Measurements from ENCODE around the gene RERE.

The RERE gene

GRCh38 chr1:8767006-8767405 lies 50.4 kb downstream of the RERE start:
- H3K27me3 Mint-ChIP-seq, result no peaks in the 10 kb centered on the region
- H3K36me3 Mint-ChIP-seq (ENCODE audit: low read depth), result peaks cover 6% of the 10 kb centered on the region
- peaks cover 7% of the 10 kb centered on the region for H3K4me1 Mint-ChIP-seq (ENCODE audit: low read depth)
- H3K4me3 Mint-ChIP-seq, result no peak overlapping the region
- H3K27ac Mint-ChIP-seq, result no peak overlapping the region
- no peaks in the 10 kb centered on the region for H3K9me3 Mint-ChIP-seq
- intact Hi-C loops (cut with micrococcal nuclease), result no loop called here

- intact Hi-C loops (cut with micrococcal nuclease), result no loop called here
- peaks cover 13% of the 10 kb centered on the region for H3K36me3 Mint-ChIP-seq (ENCODE audit: low read depth)
- H3K4me3 Mint-ChIP-seq, result no peak overlapping the region
- peaks cover 11% of the 10 kb centered on the region for H3K4me1 Mint-ChIP-seq (ENCODE audit: low read depth)
- H3K27me3 Mint-ChIP-seq, result no peaks in the 10 kb centered on the region
- no peak overlapping the region for H3K27ac Mint-ChIP-seq
- no peaks in the 10 kb centered on the region for H3K9me3 Mint-ChIP-seq
Observed at GRCh38 chr1:8765198-8765597, 52.2 kb downstream of the RERE start.

- no peaks in the 10 kb centered on the region for H3K9me3 Mint-ChIP-seq
- intact Hi-C loops (cut with micrococcal nuclease), result no loop called here
- H3K36me3 Mint-ChIP-seq (ENCODE audit: low read depth), result peaks cover 13% of the 10 kb centered on the region
- no peak overlapping the region for H3K27ac Mint-ChIP-seq
- peaks cover 16% of the 10 kb centered on the region for H3K4me1 Mint-ChIP-seq (ENCODE audit: low read depth)
- H3K27me3 Mint-ChIP-seq, result no peaks in the 10 kb centered on the region
- H3K4me3 Mint-ChIP-seq, result no peak overlapping the region
Observed at GRCh38 chr1:8764293-8764937, 53.0 kb downstream of the RERE start.

- Mint-ChIP-seq H3K36me3 (ENCODE audit: low read depth) (peaks cover 13% of the 10 kb centered on the region), H3K4me1 (ENCODE audit: low read depth) (peaks cover 17% of the 10 kb centered on the region), H3K27ac (no peak overlapping the region), H3K27me3 (no peaks in the 10 kb centered on the region), H3K4me3 (no peak overlapping the region), H3K9me3 (no peaks in the 10 kb centered on the region)
- intact Hi-C loops (cut with micrococcal nuclease), result no loop called here
Observed at GRCh38 chr1:8763888-8764287, 53.6 kb downstream of the RERE start.

GRCh38 chr1:8754993-8755392 lies 62.4 kb downstream of the RERE start:
- Mint-ChIP-seq H3K36me3 (ENCODE audit: low read depth) (no peaks in the 10 kb centered on the region), H3K4me1 (ENCODE audit: low read depth) (peaks cover 6% of the 10 kb centered on the region), H3K9me3 (no peaks in the 10 kb centered on the region), H3K27me3 (no peaks in the 10 kb centered on the region), H3K4me3 (no peak overlapping the region), H3K27ac (no peak overlapping the region)
- intact Hi-C loops (cut with micrococcal nuclease), result no loop called here

- no peak overlapping the region for H3K4me3 Mint-ChIP-seq
- no peaks in the 10 kb centered on the region for H3K9me3 Mint-ChIP-seq
- H3K27me3 Mint-ChIP-seq, result no peaks in the 10 kb centered on the region
- H3K36me3 Mint-ChIP-seq (ENCODE audit: low read depth), result no peaks in the 10 kb centered on the region
- no peak overlapping the region for H3K27ac Mint-ChIP-seq
- peaks cover under 1% of the 10 kb centered on the region for H3K4me1 Mint-ChIP-seq (ENCODE audit: low read depth)
- intact Hi-C loops (cut with micrococcal nuclease), result no loop called here
Observed at GRCh38 chr1:8754247-8754650, 63.2 kb downstream of the RERE start.

GRCh38 chr1:8753736-8754135 lies 63.7 kb downstream of the RERE start:
- Mint-ChIP-seq H3K27ac (no peak overlapping the region), H3K36me3 (ENCODE audit: low read depth) (no peaks in the 10 kb centered on the region), H3K27me3 (no peaks in the 10 kb centered on the region), H3K4me3 (no peak overlapping the region), H3K4me1 (ENCODE audit: low read depth) (no peaks in the 10 kb centered on the region), H3K9me3 (no peaks in the 10 kb centered on the region)
- intact Hi-C loops (cut with micrococcal nuclease), result no loop called here

GRCh38 chr1:8752921-8753713 lies 64.3 kb downstream of the RERE start:
- H3K27ac Mint-ChIP-seq, result no peak overlapping the region
- H3K4me3 Mint-ChIP-seq, result no peak overlapping the region
- intact Hi-C loops (cut with micrococcal nuclease), result no loop called here
- no peaks in the 10 kb centered on the region for H3K27me3 Mint-ChIP-seq
- H3K9me3 Mint-ChIP-seq, result no peaks in the 10 kb centered on the region
- H3K36me3 Mint-ChIP-seq (ENCODE audit: low read depth), result no peaks in the 10 kb centered on the region
- no peaks in the 10 kb centered on the region for H3K4me1 Mint-ChIP-seq (ENCODE audit: low read depth)

GRCh38 chr1:8752411-8752810 lies 65.0 kb downstream of the RERE start:
- Mint-ChIP-seq H3K36me3 (ENCODE audit: low read depth) (no peaks in the 10 kb centered on the region), H3K9me3 (no peaks in the 10 kb centered on the region), H3K4me3 (no peak overlapping the region), H3K27ac (no peak overlapping the region), H3K27me3 (no peaks in the 10 kb centered on the region), H3K4me1 (ENCODE audit: low read depth) (no peaks in the 10 kb centered on the region)
- intact Hi-C loops (cut with micrococcal nuclease), result no loop called here

- H3K4me1 Mint-ChIP-seq (ENCODE audit: low read depth), result no peaks in the 10 kb centered on the region
- no peaks in the 10 kb centered on the region for H3K9me3 Mint-ChIP-seq
- no peak overlapping the region for H3K27ac Mint-ChIP-seq
- H3K4me3 Mint-ChIP-seq, result no peak overlapping the region
- intact Hi-C loops (cut with micrococcal nuclease), result no loop called here
- H3K36me3 Mint-ChIP-seq (ENCODE audit: low read depth), result no peaks in the 10 kb centered on the region
- H3K27me3 Mint-ChIP-seq, result no peaks in the 10 kb centered on the region
Observed at GRCh38 chr1:8751984-8752383, 65.5 kb downstream of the RERE start.

- Mint-ChIP-seq H3K4me3 (no peak overlapping the region), H3K27me3 (no peaks in the 10 kb centered on the region), H3K27ac (no peak overlapping the region), H3K9me3 (no peaks in the 10 kb centered on the region), H3K4me1 (ENCODE audit: low read depth) (no peaks in the 10 kb centered on the region), H3K36me3 (ENCODE audit: low read depth) (no peaks in the 10 kb centered on the region)
- intact Hi-C loops (cut with micrococcal nuclease), result no loop called here
Observed at GRCh38 chr1:8747879-8748825, 69.3 kb downstream of the RERE start.

- Mint-ChIP-seq H3K4me3 (no peak overlapping the region), H3K27me3 (no peaks in the 10 kb centered on the region), H3K4me1 (ENCODE audit: low read depth) (no peaks in the 10 kb centered on the region)
Observed at GRCh38 chr1:8746554-8746953, 70.9 kb downstream of the RERE start.

GRCh38 chr1:8745749-8746390 lies 71.6 kb downstream of the RERE start:
- intact Hi-C loops (cut with micrococcal nuclease), result no loop called here

More at GRCh38 chr1:8746554-8746953, 70.9 kb downstream of the RERE start:
- Mint-ChIP-seq H3K9me3 (no peaks in the 10 kb centered on the region), H3K27ac (no peak overlapping the region), H3K36me3 (ENCODE audit: low read depth) (no peaks in the 10 kb centered on the region)
- intact Hi-C loops (cut with micrococcal nuclease), result no loop called here

More at GRCh38 chr1:8745749-8746390, 71.6 kb downstream of the RERE start:
- H3K4me3 Mint-ChIP-seq, result no peak overlapping the region
- H3K27me3 Mint-ChIP-seq, result no peaks in the 10 kb centered on the region
- no peaks in the 10 kb centered on the region for H3K9me3 Mint-ChIP-seq
- peaks cover 5% of the 10 kb centered on the region for H3K36me3 Mint-ChIP-seq (ENCODE audit: low read depth)
- H3K4me1 Mint-ChIP-seq (ENCODE audit: low read depth), result no peaks in the 10 kb centered on the region
- no peak overlapping the region for H3K27ac Mint-ChIP-seq
